ENCODE data around the gene TTF1. TPM values are rescaled to one million over a fixed set of nuclear protein-coding genes. Genes with fewer than 3 reads are reported as not detected.
A peak's percentile ranks its signal among the peaks of the same experiment; 100 is the strongest.

The TTF1 gene
- total and polyA plus RNA-seq, 2 of the 13 experiments (the other 11 are each of a cell fraction or from before 2014, with no cell fraction given), result 3.4 to 9.8 TPM

DNA sequence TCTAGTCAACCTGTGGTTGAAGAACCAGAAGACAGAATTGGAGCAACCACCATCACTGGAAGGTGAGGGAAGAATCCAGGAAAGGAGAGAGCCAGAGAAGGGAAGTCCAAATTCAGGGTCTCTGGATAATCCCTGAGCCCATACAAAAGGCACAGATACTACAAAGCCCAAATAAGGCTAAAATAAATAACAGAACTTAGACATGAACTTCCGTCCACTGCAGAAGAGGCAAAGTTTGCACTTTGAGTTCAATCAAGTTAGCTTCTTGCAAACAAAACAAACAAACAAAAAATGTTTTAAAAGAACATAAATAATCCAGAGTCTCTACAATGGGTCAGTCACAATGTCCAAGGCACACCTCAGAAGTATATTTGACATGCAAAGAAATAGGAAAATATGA lies 24.4 kb upstream of the TTF1 start (continued):
- TF ChIP-seq, protein P1, sequence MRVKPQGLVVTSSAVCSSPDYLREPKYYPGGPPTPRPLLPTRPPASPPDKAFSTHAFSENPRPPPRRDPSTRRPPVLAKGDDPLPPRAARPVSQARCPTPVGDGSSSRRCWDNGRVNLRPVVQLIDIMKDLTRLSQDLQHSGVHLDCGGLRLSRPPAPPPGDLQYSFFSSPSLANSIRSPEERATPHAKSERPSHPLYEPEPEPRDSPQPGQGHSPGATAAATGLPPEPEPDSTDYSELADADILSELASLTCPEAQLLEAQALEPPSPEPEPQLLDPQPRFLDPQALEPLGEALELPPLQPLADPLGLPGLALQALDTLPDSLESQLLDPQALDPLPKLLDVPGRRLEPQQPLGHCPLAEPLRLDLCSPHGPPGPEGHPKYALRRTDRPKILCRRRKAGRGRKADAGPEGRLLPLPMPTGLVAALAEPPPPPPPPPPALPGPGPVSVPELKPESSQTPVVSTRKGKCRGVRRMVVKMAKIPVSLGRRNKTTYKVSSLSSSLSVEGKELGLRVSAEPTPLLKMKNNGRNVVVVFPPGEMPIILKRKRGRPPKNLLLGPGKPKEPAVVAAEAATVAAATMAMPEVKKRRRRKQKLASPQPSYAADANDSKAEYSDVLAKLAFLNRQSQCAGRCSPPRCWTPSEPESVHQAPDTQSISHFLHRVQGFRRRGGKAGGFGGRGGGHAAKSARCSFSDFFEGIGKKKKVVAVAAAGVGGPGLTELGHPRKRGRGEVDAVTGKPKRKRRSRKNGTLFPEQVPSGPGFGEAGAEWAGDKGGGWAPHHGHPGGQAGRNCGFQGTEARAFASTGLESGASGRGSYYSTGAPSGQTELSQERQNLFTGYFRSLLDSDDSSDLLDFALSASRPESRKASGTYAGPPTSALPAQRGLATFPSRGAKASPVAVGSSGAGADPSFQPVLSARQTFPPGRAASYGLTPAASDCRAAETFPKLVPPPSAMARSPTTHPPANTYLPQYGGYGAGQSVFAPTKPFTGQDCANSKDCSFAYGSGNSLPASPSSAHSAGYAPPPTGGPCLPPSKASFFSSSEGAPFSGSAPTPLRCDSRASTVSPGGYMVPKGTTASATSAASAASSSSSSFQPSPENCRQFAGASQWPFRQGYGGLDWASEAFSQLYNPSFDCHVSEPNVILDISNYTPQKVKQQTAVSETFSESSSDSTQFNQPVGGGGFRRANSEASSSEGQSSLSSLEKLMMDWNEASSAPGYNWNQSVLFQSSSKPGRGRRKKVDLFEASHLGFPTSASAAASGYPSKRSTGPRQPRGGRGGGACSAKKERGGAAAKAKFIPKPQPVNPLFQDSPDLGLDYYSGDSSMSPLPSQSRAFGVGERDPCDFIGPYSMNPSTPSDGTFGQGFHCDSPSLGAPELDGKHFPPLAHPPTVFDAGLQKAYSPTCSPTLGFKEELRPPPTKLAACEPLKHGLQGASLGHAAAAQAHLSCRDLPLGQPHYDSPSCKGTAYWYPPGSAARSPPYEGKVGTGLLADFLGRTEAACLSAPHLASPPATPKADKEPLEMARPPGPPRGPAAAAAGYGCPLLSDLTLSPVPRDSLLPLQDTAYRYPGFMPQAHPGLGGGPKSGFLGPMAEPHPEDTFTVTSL (CRISPR knock-in tag; IDR thresholded peaks at IDR 0.05; ENCODE audit: borderline replicate concordance), result 0 out of 2 replicates have a peak, but pooled peaks have one; percentile 20
- peak; percentile 48; the same call in 1 of the 2 replicates for TF ChIP-seq SOX5 (CRISPR knock-in tag; IDR thresholded peaks at IDR 0.05; ENCODE audit: borderline replicate concordance)
- TF ChIP-seq ETV5 (CRISPR knock-in tag; IDR thresholded peaks at IDR 0.05; ENCODE audit: borderline replicate concordance), result peak; percentile 10; the same call in 1 of the 2 replicates
- no peak for TF ChIP-seq ELF4 (CRISPR knock-in tag; IDR thresholded peaks at IDR 0.05; ENCODE audit: borderline replicate concordance)
- TF ChIP-seq ZNF670 (CRISPR knock-in tag; IDR thresholded peaks at IDR 0.05; ENCODE audit: borderline replicate concordance), result no peak
- TF ChIP-seq EEA1 (CRISPR knock-in tag; IDR thresholded peaks at IDR 0.05; ENCODE audit: borderline replicate concordance), result no peak
- TF ChIP-seq PHB2 (IDR thresholded peaks at IDR 0.05; ENCODE audit: partially characterized antibody), result no peak
- TF ChIP-seq ZMYM3 (CRISPR knock-in tag; IDR thresholded peaks at IDR 0.05), result no peak
- no peak for TF ChIP-seq ZNF747 (CRISPR knock-in tag; IDR thresholded peaks at IDR 0.05; ENCODE audit: borderline replicate concordance)
- TF ChIP-seq ZNF691 (CRISPR knock-in tag; IDR thresholded peaks at IDR 0.05; ENCODE audit: borderline replicate concordance, low read depth), result no peak
- peak; percentile 47; the same call in 1 of the 2 replicates for TF ChIP-seq FOXA3 (CRISPR knock-in tag; IDR thresholded peaks at IDR 0.05)
- TF ChIP-seq PAXIP1 (CRISPR knock-in tag; conservative IDR thresholded peaks at IDR 0.05), result peak; percentile 61
- no peak for TF ChIP-seq PATZ1 (CRISPR knock-in tag; IDR thresholded peaks at IDR 0.05)
- no peak for TF ChIP-seq ZNF264 (CRISPR knock-in tag; IDR thresholded peaks at IDR 0.05)
- TF ChIP-seq KLF12 (CRISPR knock-in tag; IDR thresholded peaks at IDR 0.05; ENCODE audit: borderline replicate concordance), result no peak
- TF ChIP-seq TAF15 (IDR thresholded peaks at IDR 0.05; ENCODE audit: low read depth, low read length, poor library complexity, severe bottlenecking), result no peak
- no peak for TF ChIP-seq FOXP1 (IDR thresholded peaks at IDR 0.05)
- peak; percentile 58 for TF ChIP-seq FOXP1 (CRISPR knock-in tag; IDR thresholded peaks at IDR 0.05)
- TF ChIP-seq ZNF598 (CRISPR knock-in tag; IDR thresholded peaks at IDR 0.05; ENCODE audit: borderline replicate concordance), result no peak

Measured in HepG2 (cell line).